Heart right ventricle (tissue), 16 donors: ENCODE results near the gene SFT2D3. TPM values are rescaled to one million over a fixed set of nuclear protein-coding genes. Genes with fewer than 3 reads are reported as not detected.

Source experiments
- ATAC-seq, 8 donors: fragments of 200-7000 bp; cut with Tn5 transposase; one replicate each; pipeline ENCODE4 v1.9.1; 2020; ENCODE audit warnings: mild to moderate bottlenecking in 8 of 8, moderate library complexity in 8 of 8, moderate number of reproducible peaks in 1 of 8
- DNase-seq, 2 donors: peaks; one replicate each; pipeline ENCODE4 v3.0.0-alpha.2; 2020
- H3K27ac ChIP-seq, 10 donors: fragments of 200-600 bp; sonication (generic) in 2 of 10; one replicate each; pipeline versions ENCODE4 v1.5.0 to v1.8.0; 2020 to 2022; ENCODE audit warnings: mild to moderate bottlenecking in 3 of 10
- H3K27me3 ChIP-seq, 7 donors: fragments of 200-600 bp; one replicate each; pipeline ENCODE4 v1.8.0; 2021 to 2022; ENCODE audit warnings: mild to moderate bottlenecking in 2 of 7
- H3K36me3 ChIP-seq, 9 donors: fragments of 200-600 bp; sonication (generic) in 1 of 9; one replicate each; pipeline versions ENCODE4 v1.5.0 to v1.8.0; 2020 to 2022; ENCODE audit warnings: mild to moderate bottlenecking in 2 of 9
- H3K4me1 ChIP-seq, 9 donors: fragments of 200-600 bp; sonication (generic) in 1 of 9; one replicate each; pipeline versions ENCODE4 v1.5.0 to v1.8.0; 2020 to 2022; ENCODE audit warnings: mild to moderate bottlenecking in 4 of 9
- H3K4me3 ChIP-seq, 10 donors: fragments of 200-600 bp; sonication (generic) in 2 of 10; one replicate each; pipeline versions ENCODE4 v1.5.0 to v1.8.0; 2020 to 2022; ENCODE audit warnings: mild to moderate bottlenecking in 7 of 10, moderate library complexity in 2 of 10
- H3K9me3 ChIP-seq, 11 donors: fragments of 200-600 bp in 10 of 11; sonication (generic) in 2 of 11; one replicate each; pipeline versions ENCODE4 v1.5.0 to v1.8.0; 2013 to 2022; ENCODE audit warnings: mild to moderate bottlenecking in 2 of 11, control low read depth in 1 of 11, moderate library complexity in 1 of 11
- WGBS, 2 donors: extraction: QIAGEN DNeasy Blood & Tissue Kit; methylation state at CpG; one replicate each; pipeline ENCODE4 v1.1.7; 2013; ENCODE audit warnings: inconsistent platforms in 1 of 2; 5-methylcytosine and 5-hydroxymethylcytosine counted together
- intact Hi-C, 10 donors: fragments of 100-400 bp; cut with DNase I; formaldehyde crosslinking; loops; one replicate each; pipeline versions ENCODE4 v1.11.1 to v1.14.2; 2022
- polyA plus RNA-seq, 2 donors: library from polyadenylated mRNA; stranded (reverse); fragments of 200-250 nt; gene quantifications; one replicate each; pipeline ENCODE4 v1.2.3, GENCODE V29; 2013
- total RNA-seq, 10 donors: library from RNA; stranded (reverse); fragmentation: NEBNext Ultra II Directional in 3 of 10; extraction: Animal tissue kit (Norgen Biotek cat#: 25700) in 3 of 10; gene quantifications; one replicate each; pipeline versions ENCODE4 v1.2.1 to v1.2.4, GENCODE V29; 2021 to 2023
- TF ChIP-seq, protein P1 (sequence below), 9 donors: fragments of 200-600 bp; sonication (generic) in 2 of 9; IDR thresholded peaks; one replicate each; pipeline versions ENCODE4 v1.5.0 to v1.8.0; 2021 to 2022; ENCODE audit warnings: antibody characterized with exemption in 9 of 9, mild to moderate bottlenecking in 5 of 9, moderate library complexity in 1 of 9
- donor health status: Arrhythmogenic right ventricular cardiomyopathy.
- donor health status: ischemic (EF 13 %, LVEDD 7.1; RV severe dilation, severe dysfunction).
- donor health status: healthy with polysubstance abuse.
- donor health status: DM: no; HTN: yes; CAD: no.
- donor health status: DM: no; HTN: no; CAD: no.
- donor health status: ischemic (EF 25% LVEDD 6.9; RV normal size, moderate dysfunction).
- donor health status: ischemic (EF 25% LVEDD 5.7; RV mildly dilated, moderate dysfunction).
- donor health status: healthy.
- donor health status: DM: yes; HTN: yes; CAD: no.
- donor health status: Ischemic cardiomyopathy.
- donor health status: ischemic (EF 35%, LVEDD 5.7; RV mildly dilated, moderate dysfunction).
- donor health status: nonischemic (EF 11% LVEDD 7.7; RV severe dilation, severe dysfunction).
- donor health status: DM: yes; HTN: yes; CAD: no.
- donor health status: PGD.
- donor health status: ischemic (EF 29% LVEDD 5.4; RV normal size, mild dysfunction).
- donor health status: nonischemic (EF 23%, LVEDD 6.1; RV moderate dilation, normal function).

The SFT2D3 gene
- total and polyA plus RNA-seq, 12 donors, result 2.2 to 5.6 (median 3.4) TPM

- intact Hi-C loops, result no loop called here
- Histone ChIP-seq H3K36me3 (peaks cover 0 to 16% (median 0%) of the 10 kb centered on the region in 9 donors), H3K9me3 (peaks cover 0 to 9% (median 0%) of the 10 kb centered on the region in 11 donors), H3K4me3 (peak overlapping the region in 5 of 10 donors; percentile 40 to 55 (median 46)), H3K27me3 (peaks cover 0 to 35% (median 0%) of the 10 kb centered on the region in 7 donors), H3K27ac (peak overlapping the region; percentile 77 to 96 (median 88)), H3K4me1 (peaks cover 46 to 96% (median 84%) of the 10 kb centered on the region in 9 donors)
- DNase-seq (no peak), ATAC-seq (no peak)
- TF ChIP-seq, protein P1, sequence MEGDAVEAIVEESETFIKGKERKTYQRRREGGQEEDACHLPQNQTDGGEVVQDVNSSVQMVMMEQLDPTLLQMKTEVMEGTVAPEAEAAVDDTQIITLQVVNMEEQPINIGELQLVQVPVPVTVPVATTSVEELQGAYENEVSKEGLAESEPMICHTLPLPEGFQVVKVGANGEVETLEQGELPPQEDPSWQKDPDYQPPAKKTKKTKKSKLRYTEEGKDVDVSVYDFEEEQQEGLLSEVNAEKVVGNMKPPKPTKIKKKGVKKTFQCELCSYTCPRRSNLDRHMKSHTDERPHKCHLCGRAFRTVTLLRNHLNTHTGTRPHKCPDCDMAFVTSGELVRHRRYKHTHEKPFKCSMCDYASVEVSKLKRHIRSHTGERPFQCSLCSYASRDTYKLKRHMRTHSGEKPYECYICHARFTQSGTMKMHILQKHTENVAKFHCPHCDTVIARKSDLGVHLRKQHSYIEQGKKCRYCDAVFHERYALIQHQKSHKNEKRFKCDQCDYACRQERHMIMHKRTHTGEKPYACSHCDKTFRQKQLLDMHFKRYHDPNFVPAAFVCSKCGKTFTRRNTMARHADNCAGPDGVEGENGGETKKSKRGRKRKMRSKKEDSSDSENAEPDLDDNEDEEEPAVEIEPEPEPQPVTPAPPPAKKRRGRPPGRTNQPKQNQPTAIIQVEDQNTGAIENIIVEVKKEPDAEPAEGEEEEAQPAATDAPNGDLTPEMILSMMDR (IDR thresholded peaks at IDR 0.05), result no peak
- 68 to 72% methylated on average over 8 of the region's 8 CpGs for WGBS, 2 donors
Measured at GRCh38 chr2:127665267-127665893, 35.9 kb upstream of the SFT2D3 start.

GRCh38 chr2:127669056-127669455, 32.2 kb upstream of the SFT2D3 start:
- DNase-seq, result no peak
- Histone ChIP-seq H3K4me3 (no peak overlapping the region), H3K4me1 (peaks cover 23 to 97% (median 88%) of the 10 kb centered on the region in 9 donors), H3K9me3 (peaks cover 0 to 9% (median 0%) of the 10 kb centered on the region in 11 donors), H3K36me3 (peaks cover 0 to 12% (median 0%) of the 10 kb centered on the region in 9 donors), H3K27me3 (peaks cover 0 to 29% (median 0%) of the 10 kb centered on the region in 7 donors), H3K27ac (peak overlapping the region in 3 of 10 donors; percentile 9 to 22 (median 14))
- ATAC-seq, result no peak
- TF ChIP-seq, protein P1 (IDR thresholded peaks at IDR 0.05), result no peak
- 63 to 67% methylated on average over 7 of the region's 7 CpGs for WGBS, 2 donors
- intact Hi-C loops, result no loop called here

DNA sequence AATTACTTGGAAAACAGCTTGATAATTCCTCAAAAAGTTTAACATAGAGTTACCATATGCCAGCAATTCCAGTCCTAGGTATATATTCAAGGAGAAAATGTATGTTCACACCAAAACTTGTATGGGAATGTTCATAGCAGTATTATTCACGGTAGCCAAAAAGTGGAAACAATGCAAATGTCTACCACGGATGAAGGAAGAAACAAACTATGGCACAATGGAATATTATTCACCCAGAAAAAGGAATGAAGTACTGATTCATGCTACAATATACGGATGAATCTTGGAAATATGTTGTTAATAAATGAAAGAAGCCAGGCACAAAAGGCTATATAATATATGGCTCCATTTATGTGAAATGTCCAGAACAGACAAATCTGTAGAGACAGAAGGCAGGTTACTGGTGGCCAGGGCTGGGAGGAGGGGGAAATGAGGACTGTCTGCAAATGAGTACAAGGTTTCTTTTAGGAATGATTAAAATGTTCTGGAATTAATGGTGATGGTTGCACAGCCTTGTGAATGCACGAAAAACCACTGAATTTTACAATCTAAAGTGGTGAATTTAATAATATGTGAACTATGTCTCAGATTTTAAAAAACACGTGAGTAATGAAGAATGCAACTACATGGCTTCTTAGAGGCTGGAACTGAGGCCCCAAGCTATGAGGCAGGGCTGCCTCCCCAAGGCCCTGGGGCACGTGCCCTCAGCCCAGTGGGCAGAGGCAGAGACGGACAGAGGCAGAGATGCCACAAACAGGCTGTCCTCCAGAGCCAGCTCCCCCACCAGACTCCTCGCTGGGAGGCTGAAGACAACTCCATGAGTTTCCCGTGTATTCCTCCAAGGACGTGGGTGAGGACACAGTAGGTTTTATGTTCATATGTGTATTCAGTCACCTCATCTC, 31.0 kb upstream of the SFT2D3 start:
- Histone ChIP-seq H3K27me3 (peaks cover 0 to 27% (median 0%) of the 10 kb centered on the region in 7 donors), H3K4me3 (no peak overlapping the region), H3K9me3 (peaks cover 0 to 9% (median 0%) of the 10 kb centered on the region in 11 donors), H3K27ac (peak overlapping the region in 4 of 10 donors; percentile 35 to 98 (median 97)), H3K4me1 (peaks cover 16 to 91% (median 77%) of the 10 kb centered on the region in 9 donors), H3K36me3 (peaks cover 0 to 12% (median 0%) of the 10 kb centered on the region in 9 donors)
- intact Hi-C loops, result loop anchor here in 1 of 10 donors (10.0 kb wide), 1 partner anchor 156 kb away; no protein-coding TSS in a partner anchor
- 69 to 73% methylated on average over 10 of the region's 10 CpGs for WGBS, 2 donors
- ATAC-seq (no peak), DNase-seq (no peak)
- TF ChIP-seq, protein P1 (IDR thresholded peaks at IDR 0.05), result no peak

- Histone ChIP-seq H3K27me3 (peaks cover 0 to 27% (median 0%) of the 10 kb centered on the region in 7 donors), H3K4me3 (no peak overlapping the region), H3K9me3 (peaks cover 0 to 9% (median 0%) of the 10 kb centered on the region in 11 donors), H3K4me1 (peaks cover 10 to 90% (median 73%) of the 10 kb centered on the region in 9 donors), H3K27ac (peak overlapping the region in 3 of 10 donors; percentile 97 to 98 (median 97)), H3K36me3 (peaks cover 0 to 12% (median 0%) of the 10 kb centered on the region in 9 donors)
- TF ChIP-seq, protein P1 (IDR thresholded peaks at IDR 0.05), result no peak
- intact Hi-C loops, result loop anchor here in 1 of 10 donors (10.0 kb wide), 1 partner anchor 156 kb away; no protein-coding TSS in a partner anchor
- ATAC-seq, result no peak
- 76 to 80% methylated on average over 5 of the region's 5 CpGs for WGBS, 2 donors
- DNase-seq, result no peak
Measured at GRCh38 chr2:127670957-127671290, 30.4 kb upstream of the SFT2D3 start.
